GM12864 (cell line): ENCODE data around the gene TRPM3.
"Not testable (repeated sequence)": the region's sequence is repeated elsewhere in the genome, so short reads cannot be mapped to it uniquely, and the experiment has no call there.

ENCODE experiments used
- DNase-seq: peaks from one replicate; pipeline ENCODE4 v3.0.0-alpha.2; 2011; ENCODE audit warnings: low read depth
- H3K4me3 ChIP-seq: 2 replicates; pipeline ENCODE4 v1.5.1; 2011; ENCODE audit warnings: mild to moderate bottlenecking, low read depth, low read length, control low read depth
- CTCF ChIP-seq: IDR thresholded peaks from 2 replicates; pipeline ENCODE4 v1.5.1; 2011; ENCODE audit warnings: low read depth, mild to moderate bottlenecking, moderate library complexity, low read length, control low read depth, inconsistent platforms; ENCODE audit errors: missing control alignments

Gene TRPM3

GRCh38 chr9:70630971-70631370, 490.4 kb downstream of the TRPM3 start:
- H3K4me3 ChIP-seq, result no peak overlapping the region
- TF ChIP-seq CTCF, result no peak
- no peak for DNase-seq

GRCh38 chr9:70629080-70629685, 492.2 kb downstream of the TRPM3 start:
- DNase-seq, H3K4me3 ChIP-seq: not testable (repeated sequence)
- TF ChIP-seq CTCF, result peak; percentile 27

GRCh38 chr9:70625078-70625477, 496.3 kb downstream of the TRPM3 start:
- no peak overlapping the region for H3K4me3 ChIP-seq
- DNase-seq, result no peak
- no peak for TF ChIP-seq CTCF

- TF ChIP-seq CTCF, result no peak
- DNase-seq, result no peak
- H3K4me3 ChIP-seq, result no peak overlapping the region
Observed at GRCh38 chr9:70618784-70619183, 502.6 kb downstream of the TRPM3 start.

GRCh38 chr9:70617033-70617828, 504.2 kb downstream of the TRPM3 start:
- TF ChIP-seq CTCF, result no peak
- H3K4me3 ChIP-seq, result no peak overlapping the region
- no peak for DNase-seq

GRCh38 chr9:70616228-70616990, 505.0 kb downstream of the TRPM3 start:
- no peak for DNase-seq
- TF ChIP-seq CTCF, result no peak

More at GRCh38 chr9:70616228-70616990, 505.0 kb downstream of the TRPM3 start:
- no peak overlapping the region for H3K4me3 ChIP-seq
